Activated CD8-positive, alpha-beta memory T cell treated with anti-CD3 and anti-CD28 coated beads, Interleukin-2, amount 50 U/mL, for 1 hour (primary cell): ENCODE results near the gene WDR55.
"Not testable (repeated sequence)": the region's sequence is repeated elsewhere in the genome, so short reads cannot be mapped to it uniquely, and the experiment has no call there.

ENCODE experiments used
- DNase-seq: peaks from one replicate; pipeline ENCODE4 v3.0.0-alpha.2; 2020; ENCODE audit errors: extremely low read depth

The WDR55 gene

GRCh38 chr5:140658870-140659269, 5.8 kb upstream of the WDR55 start:
- no peak for DNase-seq

GRCh38 chr5:140660371-140660770, 4.3 kb upstream of the WDR55 start:
- DNase-seq: not testable (repeated sequence)

- no peak for DNase-seq
Observed at GRCh38 chr5:140664030-140664358, 710 bp upstream of the WDR55 start.

- DNase-seq: not testable (repeated sequence)
Observed at GRCh38 chr5:140671035-140671434, 6.3 kb downstream of the WDR55 start.

GRCh38 chr5:140671472-140672125, 6.9 kb downstream of the WDR55 start:
- DNase-seq: no peak

GRCh38 chr5:140672455-140673186, 7.9 kb downstream of the WDR55 start:
- no peak for DNase-seq

- no peak for DNase-seq
Observed at GRCh38 chr5:140673187-140673976, 8.7 kb downstream of the WDR55 start, which contains the start of gene DND1. DND1 (minus strand) TSS chr5:140673576; CDS start chr5:140673542, 34 bp downstream.

GRCh38 chr5:140674211-140674610, 9.5 kb downstream of the WDR55 start:
- no peak for DNase-seq

GRCh38 chr5:140674629-140675028, 9.9 kb downstream of the WDR55 start:
- no peak for DNase-seq

- DNase-seq: no peak
Observed at GRCh38 chr5:140677947-140678346, 13.2 kb downstream of the WDR55 start.

- no peak for DNase-seq
Observed at GRCh38 chr5:140678993-140679392, 14.3 kb downstream of the WDR55 start.

- DNase-seq: no peak
Observed at GRCh38 chr5:140690376-140690932, 25.8 kb downstream of the WDR55 start.

GRCh38 chr5:140690941-140691924, 26.5 kb downstream of the WDR55 start, which contains the start of the genes HARS1 and HARS2:
HARS1 (minus strand) TSS chr5:140691370; CDS start chr5:140691304, 66 bp downstream.
HARS2 (plus strand) TSS chr5:140691455; CDS start chr5:140691649, 194 bp downstream.
- peak; percentile 54 for DNase-seq

GRCh38 chr5:140694276-140694675, 29.6 kb downstream of the WDR55 start:
- DNase-seq: no peak

- no peak for DNase-seq
Observed at GRCh38 chr5:140696891-140697492, 32.3 kb downstream of the WDR55 start.

- DNase-seq: peak; percentile 86
Observed at GRCh38 chr5:140700177-140701144, 35.8 kb downstream of the WDR55 start, which contains the start of gene ZMAT2. ZMAT2 (plus strand) TSS chr5:140700447; CDS start chr5:140700461, 14 bp downstream.

- no peak for DNase-seq
Observed at GRCh38 chr5:140707812-140708211, 43.1 kb downstream of the WDR55 start.

GRCh38 chr5:140708787-140709186, 44.1 kb downstream of the WDR55 start:
- DNase-seq: not testable (repeated sequence)
